SK-N-SH treated with all-trans-retinoic acid at 6 μM for 48 hours (cell line): ENCODE measurements around the gene PLCB3.
A peak's percentile ranks its signal among the peaks of the same experiment; 100 is the strongest.

Experiments
- ATAC-seq: fragments of 200-7000 bp; cut with Tn5 transposase; 3 replicates; pipeline ENCODE4 v1.9.1; 2020; ENCODE audit warnings: mild to moderate bottlenecking, moderate library complexity
- CSDC2 ChIP-seq: fragments of 250-450 bp; sonication (Bioruptor Pico); IDR thresholded peaks from 2 replicates; pipeline ENCODE4 v1.5.0; 2020; ENCODE audit warnings: mild to moderate bottlenecking, moderate library complexity
- ESRRG ChIP-seq: fragments of 250-450 bp; sonication (Bioruptor Pico); IDR thresholded peaks from 2 replicates; pipeline ENCODE4 v1.6.1; 2021; ENCODE audit warnings: mild to moderate bottlenecking
- GLIS3 ChIP-seq: fragments of 250-450 bp; sonication (Bioruptor Pico); IDR thresholded peaks from 2 replicates; pipeline ENCODE4 v1.5.0; 2020; ENCODE audit warnings: mild to moderate bottlenecking, moderate library complexity
- PPARA ChIP-seq: fragments of 250-450 bp; sonication (Bioruptor Pico); IDR thresholded peaks from 2 replicates; pipeline ENCODE4 v1.5.0; 2020; ENCODE audit warnings: mild to moderate bottlenecking, borderline replicate concordance
- RARB ChIP-seq: fragments of 250-450 bp; sonication (Bioruptor Pico); IDR thresholded peaks from 2 replicates; pipeline ENCODE4 v1.8.0; 2021; ENCODE audit warnings: mild to moderate bottlenecking, moderate library complexity
- TCF4 ChIP-seq: fragments of 250-450 bp; sonication (Bioruptor Pico); IDR thresholded peaks from 2 replicates; pipeline ENCODE4 v1.8.0; 2021; ENCODE audit warnings: mild to moderate bottlenecking, moderate library complexity, borderline replicate concordance
- ZFP3 ChIP-seq: fragments of 250-450 bp; sonication (Bioruptor Pico); IDR thresholded peaks from 2 replicates; pipeline ENCODE4 v1.5.0; 2020; ENCODE audit warnings: mild to moderate bottlenecking, moderate library complexity
- ZFP30 ChIP-seq: fragments of 450-650 bp; formaldehyde crosslinking; IDR thresholded peaks from 2 replicates; pipeline ENCODE4 v1.5.0; 2022; ENCODE audit warnings: mild to moderate bottlenecking, moderate library complexity
- ZNF8 ChIP-seq: fragments of 450-650 bp; formaldehyde crosslinking; IDR thresholded peaks from 2 replicates; pipeline ENCODE4 v1.5.0; 2020; ENCODE audit warnings: mild to moderate bottlenecking, moderate library complexity
- TF ChIP-seq, protein P1 (sequence below): fragments of 250-450 bp; sonication (Bioruptor Pico); IDR thresholded peaks from 2 replicates; pipeline ENCODE4 v1.5.0; 2020; ENCODE audit warnings: mild to moderate bottlenecking, moderate library complexity
- TF ChIP-seq, protein P2 (sequence below): fragments of 250-450 bp; sonication (Bioruptor Pico); IDR thresholded peaks from 2 replicates; pipeline ENCODE4 v1.5.1; 2021; ENCODE audit warnings: mild to moderate bottlenecking, moderate library complexity
- TF ChIP-seq, protein P3 (sequence below): fragments of 250-450 bp; sonication (Bioruptor Pico); IDR thresholded peaks from 2 replicates; pipeline ENCODE4 v1.5.1; 2020; ENCODE audit warnings: low read depth, mild to moderate bottlenecking, moderate library complexity
- TF ChIP-seq, protein P4 (sequence below): fragments of 250-450 bp; sonication (Bioruptor Pico); IDR thresholded peaks from 2 replicates; pipeline ENCODE4 v1.8.0; 2020; ENCODE audit warnings: mild to moderate bottlenecking, moderate library complexity, borderline replicate concordance
- TF ChIP-seq, protein P5 (sequence below): fragments of 250-450 bp; sonication (Bioruptor Pico); IDR thresholded peaks from 2 replicates; pipeline ENCODE4 v1.8.0; 2021; ENCODE audit warnings: low read depth, mild to moderate bottlenecking, moderate library complexity, borderline replicate concordance

PLCB3 gene

DNA sequence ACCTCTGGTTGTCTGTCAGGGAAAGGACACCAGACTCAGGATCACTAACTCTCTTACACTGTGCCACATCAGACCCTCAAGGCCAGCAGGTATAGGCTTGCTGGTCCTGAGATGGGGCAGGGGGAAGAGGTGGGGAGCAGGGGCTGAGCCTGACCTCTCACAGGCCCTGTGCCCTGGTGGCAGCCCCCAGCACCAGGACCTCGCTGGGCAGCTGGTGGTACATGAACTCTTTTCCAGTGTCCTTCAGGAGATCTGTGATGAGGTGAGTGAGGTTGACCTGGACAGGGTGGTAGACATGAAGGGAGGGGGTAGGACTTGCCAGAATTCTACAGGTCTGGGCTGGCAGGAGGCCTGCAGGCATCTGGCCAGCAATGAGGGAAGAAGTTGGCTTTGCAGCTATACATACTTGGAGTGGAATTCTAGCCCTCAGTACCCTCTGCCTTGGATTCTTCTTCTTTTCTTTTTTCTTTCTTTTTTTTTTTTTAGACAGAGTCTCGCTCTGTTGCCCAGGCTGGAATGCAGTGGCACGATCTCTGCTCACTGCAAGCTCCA, 23.8 kb upstream of the PLCB3 start (continued):
- TF ChIP-seq, protein P1, sequence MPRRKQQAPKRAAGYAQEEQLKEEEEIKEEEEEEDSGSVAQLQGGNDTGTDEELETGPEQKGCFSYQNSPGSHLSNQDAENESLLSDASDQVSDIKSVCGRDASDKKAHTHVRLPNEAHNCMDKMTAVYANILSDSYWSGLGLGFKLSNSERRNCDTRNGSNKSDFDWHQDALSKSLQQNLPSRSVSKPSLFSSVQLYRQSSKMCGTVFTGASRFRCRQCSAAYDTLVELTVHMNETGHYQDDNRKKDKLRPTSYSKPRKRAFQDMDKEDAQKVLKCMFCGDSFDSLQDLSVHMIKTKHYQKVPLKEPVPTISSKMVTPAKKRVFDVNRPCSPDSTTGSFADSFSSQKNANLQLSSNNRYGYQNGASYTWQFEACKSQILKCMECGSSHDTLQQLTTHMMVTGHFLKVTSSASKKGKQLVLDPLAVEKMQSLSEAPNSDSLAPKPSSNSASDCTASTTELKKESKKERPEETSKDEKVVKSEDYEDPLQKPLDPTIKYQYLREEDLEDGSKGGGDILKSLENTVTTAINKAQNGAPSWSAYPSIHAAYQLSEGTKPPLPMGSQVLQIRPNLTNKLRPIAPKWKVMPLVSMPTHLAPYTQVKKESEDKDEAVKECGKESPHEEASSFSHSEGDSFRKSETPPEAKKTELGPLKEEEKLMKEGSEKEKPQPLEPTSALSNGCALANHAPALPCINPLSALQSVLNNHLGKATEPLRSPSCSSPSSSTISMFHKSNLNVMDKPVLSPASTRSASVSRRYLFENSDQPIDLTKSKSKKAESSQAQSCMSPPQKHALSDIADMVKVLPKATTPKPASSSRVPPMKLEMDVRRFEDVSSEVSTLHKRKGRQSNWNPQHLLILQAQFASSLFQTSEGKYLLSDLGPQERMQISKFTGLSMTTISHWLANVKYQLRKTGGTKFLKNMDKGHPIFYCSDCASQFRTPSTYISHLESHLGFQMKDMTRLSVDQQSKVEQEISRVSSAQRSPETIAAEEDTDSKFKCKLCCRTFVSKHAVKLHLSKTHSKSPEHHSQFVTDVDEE (CRISPR knock-in tag) = no peak

- ATAC-seq = no peak
- TF ChIP-seq, protein P2, sequence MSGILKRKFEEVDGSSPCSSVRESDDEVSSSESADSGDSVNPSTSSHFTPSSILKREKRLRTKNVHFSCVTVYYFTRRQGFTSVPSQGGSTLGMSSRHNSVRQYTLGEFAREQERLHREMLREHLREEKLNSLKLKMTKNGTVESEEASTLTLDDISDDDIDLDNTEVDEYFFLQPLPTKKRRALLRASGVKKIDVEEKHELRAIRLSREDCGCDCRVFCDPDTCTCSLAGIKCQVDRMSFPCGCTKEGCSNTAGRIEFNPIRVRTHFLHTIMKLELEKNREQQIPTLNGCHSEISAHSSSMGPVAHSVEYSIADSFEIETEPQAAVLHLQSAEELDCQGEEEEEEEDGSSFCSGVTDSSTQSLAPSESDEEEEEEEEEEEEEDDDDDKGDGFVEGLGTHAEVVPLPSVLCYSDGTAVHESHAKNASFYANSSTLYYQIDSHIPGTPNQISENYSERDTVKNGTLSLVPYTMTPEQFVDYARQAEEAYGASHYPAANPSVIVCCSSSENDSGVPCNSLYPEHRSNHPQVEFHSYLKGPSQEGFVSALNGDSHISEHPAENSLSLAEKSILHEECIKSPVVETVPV (CRISPR knock-in tag) = no peak
- TF ChIP-seq ZFP30 (CRISPR knock-in tag) = no peak
- no peak for TF ChIP-seq RARB (CRISPR knock-in tag)
- no peak for TF ChIP-seq TCF4 (CRISPR knock-in tag)
- TF ChIP-seq GLIS3 (CRISPR knock-in tag) = no peak
- no peak for TF ChIP-seq PPARA (CRISPR knock-in tag)
- TF ChIP-seq ESRRG (CRISPR knock-in tag) = no peak
- TF ChIP-seq, protein P3, sequence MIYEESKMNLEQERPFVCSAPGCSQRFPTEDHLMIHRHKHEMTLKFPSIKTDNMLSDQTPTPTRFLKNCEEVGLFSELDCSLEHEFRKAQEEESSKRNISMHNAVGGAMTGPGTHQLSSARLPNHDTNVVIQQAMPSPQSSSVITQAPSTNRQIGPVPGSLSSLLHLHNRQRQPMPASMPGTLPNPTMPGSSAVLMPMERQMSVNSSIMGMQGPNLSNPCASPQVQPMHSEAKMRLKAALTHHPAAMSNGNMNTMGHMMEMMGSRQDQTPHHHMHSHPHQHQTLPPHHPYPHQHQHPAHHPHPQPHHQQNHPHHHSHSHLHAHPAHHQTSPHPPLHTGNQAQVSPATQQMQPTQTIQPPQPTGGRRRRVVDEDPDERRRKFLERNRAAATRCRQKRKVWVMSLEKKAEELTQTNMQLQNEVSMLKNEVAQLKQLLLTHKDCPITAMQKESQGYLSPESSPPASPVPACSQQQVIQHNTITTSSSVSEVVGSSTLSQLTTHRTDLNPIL (CRISPR knock-in tag) = no peak
- no peak for TF ChIP-seq CSDC2 (CRISPR knock-in tag)
- no peak for TF ChIP-seq ZNF8 (CRISPR knock-in tag)
- TF ChIP-seq, protein P4, sequence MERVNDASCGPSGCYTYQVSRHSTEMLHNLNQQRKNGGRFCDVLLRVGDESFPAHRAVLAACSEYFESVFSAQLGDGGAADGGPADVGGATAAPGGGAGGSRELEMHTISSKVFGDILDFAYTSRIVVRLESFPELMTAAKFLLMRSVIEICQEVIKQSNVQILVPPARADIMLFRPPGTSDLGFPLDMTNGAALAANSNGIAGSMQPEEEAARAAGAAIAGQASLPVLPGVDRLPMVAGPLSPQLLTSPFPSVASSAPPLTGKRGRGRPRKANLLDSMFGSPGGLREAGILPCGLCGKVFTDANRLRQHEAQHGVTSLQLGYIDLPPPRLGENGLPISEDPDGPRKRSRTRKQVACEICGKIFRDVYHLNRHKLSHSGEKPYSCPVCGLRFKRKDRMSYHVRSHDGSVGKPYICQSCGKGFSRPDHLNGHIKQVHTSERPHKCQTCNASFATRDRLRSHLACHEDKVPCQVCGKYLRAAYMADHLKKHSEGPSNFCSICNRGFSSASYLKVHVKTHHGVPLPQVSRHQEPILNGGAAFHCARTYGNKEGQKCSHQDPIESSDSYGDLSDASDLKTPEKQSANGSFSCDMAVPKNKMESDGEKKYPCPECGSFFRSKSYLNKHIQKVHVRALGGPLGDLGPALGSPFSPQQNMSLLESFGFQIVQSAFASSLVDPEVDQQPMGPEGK = no peak
- TF ChIP-seq, protein P5, sequence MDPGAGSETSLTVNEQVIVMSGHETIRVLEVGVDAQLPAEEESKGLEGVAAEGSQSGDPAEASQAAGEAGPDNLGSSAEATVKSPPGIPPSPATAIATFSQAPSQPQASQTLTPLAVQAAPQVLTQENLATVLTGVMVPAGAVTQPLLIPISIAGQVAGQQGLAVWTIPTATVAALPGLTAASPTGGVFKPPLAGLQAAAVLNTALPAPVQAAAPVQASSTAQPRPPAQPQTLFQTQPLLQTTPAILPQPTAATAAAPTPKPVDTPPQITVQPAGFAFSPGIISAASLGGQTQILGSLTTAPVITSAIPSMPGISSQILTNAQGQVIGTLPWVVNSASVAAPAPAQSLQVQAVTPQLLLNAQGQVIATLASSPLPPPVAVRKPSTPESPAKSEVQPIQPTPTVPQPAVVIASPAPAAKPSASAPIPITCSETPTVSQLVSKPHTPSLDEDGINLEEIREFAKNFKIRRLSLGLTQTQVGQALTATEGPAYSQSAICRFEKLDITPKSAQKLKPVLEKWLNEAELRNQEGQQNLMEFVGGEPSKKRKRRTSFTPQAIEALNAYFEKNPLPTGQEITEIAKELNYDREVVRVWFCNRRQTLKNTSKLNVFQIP (CRISPR knock-in tag) = no peak
These were observed 22.1 kb upstream of the PLCB3 start for GRCh38 chr11:64229090-64229743.

GRCh38 chr11:64229744-64230170, 21.6 kb upstream of the PLCB3 start:
- TF ChIP-seq, protein P5 (CRISPR knock-in tag) = no peak
- ATAC-seq = no peak

DNA sequence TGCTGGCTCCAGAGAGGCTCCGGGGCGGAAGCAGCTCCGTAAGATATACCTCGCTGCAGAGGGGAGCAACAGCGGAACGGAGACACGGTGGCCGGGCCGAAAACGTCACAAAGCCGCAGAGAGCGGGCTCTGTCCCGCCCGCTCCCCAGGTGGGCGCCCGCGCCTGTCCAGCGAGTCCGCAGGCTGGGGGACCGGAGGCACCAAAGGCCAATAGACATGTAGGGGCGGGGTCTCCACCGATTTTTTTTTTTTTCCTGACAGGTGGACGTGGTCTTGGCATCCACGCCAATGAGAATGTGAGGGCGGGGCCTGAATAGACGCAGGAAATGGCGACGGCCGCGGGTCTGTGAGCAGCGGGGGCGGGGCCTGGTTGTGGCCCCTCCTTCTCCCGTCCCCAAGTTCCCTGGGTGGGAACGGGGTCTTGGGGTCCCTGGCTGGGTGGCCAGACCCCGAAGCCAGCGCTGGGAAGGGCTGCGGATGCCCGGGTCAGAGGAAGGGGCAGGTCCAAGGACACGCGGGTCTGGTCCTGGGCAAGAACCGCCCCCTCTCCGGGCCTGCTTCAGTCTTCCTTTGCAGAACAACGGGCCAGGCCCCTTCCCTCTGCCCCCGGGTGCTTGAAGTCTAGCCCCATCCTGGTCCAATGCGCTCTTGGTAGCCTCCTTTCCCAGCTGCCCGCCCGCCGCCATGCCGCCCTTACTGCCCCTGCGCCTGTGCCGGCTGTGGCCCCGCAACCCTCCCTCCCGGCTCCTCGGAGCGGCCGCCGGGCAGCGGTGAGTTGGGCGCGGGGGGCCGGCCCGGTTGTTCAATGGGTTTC, 21.0 kb upstream of the PLCB3 start, which contains the start of gene DNAJC4:
Gene DNAJC4, plus strand, starts transcription at position 378 of the 814 bp plus-strand sequence. Its CDS starts 307 bp downstream, at position 685.
- TF ChIP-seq RARB (CRISPR knock-in tag) (no peak), ZFP3 (CRISPR knock-in tag) (0 out of 2 replicates have a peak, but pooled peaks have one; percentile 30)
- ATAC-seq = peak; percentile 59
